HFFc6 (cell line): ENCODE measurements around the gene FAM124B. TPM values are rescaled to one million over a fixed set of nuclear protein-coding genes. Genes with fewer than 3 reads are reported as not detected.

Experiments
- DNase-seq: peaks from one replicate; pipeline ENCODE4 v3.0.0-alpha.2; 2018
- H3K27ac Mint-ChIP-seq: 2 replicates; pipeline ENCODE4 v1.8.0; 2020; ENCODE audit warnings: mild to moderate bottlenecking, mixed read lengths
- H3K27me3 Mint-ChIP-seq: 2 replicates; pipeline ENCODE4 v1.8.0; 2021; ENCODE audit warnings: mild to moderate bottlenecking, moderate library complexity, mixed read lengths; ENCODE audit not compliant: insufficient read depth
- H3K36me3 Mint-ChIP-seq: 2 replicates; pipeline ENCODE4 v1.8.0; 2021; ENCODE audit warnings: low read depth, mixed read lengths
- H3K4me1 Mint-ChIP-seq: 2 replicates; pipeline ENCODE4 v1.8.0; 2020; ENCODE audit warnings: low read depth, mixed read lengths
- H3K4me3 Mint-ChIP-seq: 2 replicates; pipeline ENCODE4 v1.8.0; 2020; ENCODE audit warnings: mild to moderate bottlenecking, moderate library complexity, mixed read lengths
- H3K9me3 Mint-ChIP-seq: 2 replicates; pipeline ENCODE4 v1.8.0; 2020; ENCODE audit warnings: mild to moderate bottlenecking, mixed read lengths
- CTCF ChIP-seq: fragments of 200-600 bp; sonication (generic); IDR thresholded peaks from 2 replicates; pipeline ENCODE4 v1.5.0; 2021; ENCODE audit warnings: antibody characterized with exemption, mild to moderate bottlenecking
- total RNA-seq, 6 experiments: library from RNA; stranded (reverse); fragmentation: NEBNext Ultra II Directional; extraction: Animal tissue kit (Norgen Biotek cat#: 25700); gene quantifications; 2 replicates in 1 of 6; 3 replicates in 5 of 6; pipeline ENCODE4 v1.2.3, GENCODE V29; 2021

The FAM124B gene
- total RNA-seq, 6 experiments from 2014 or later: 0.10 TPM; not detected in 5

- Mint-ChIP-seq H3K4me1 (no peaks in the 10 kb centered on the region), H3K36me3 (no peaks in the 10 kb centered on the region), H3K4me3 (no peak overlapping the region), H3K27me3 (peaks cover 24% of the 10 kb centered on the region), H3K27ac (no peak overlapping the region), H3K9me3 (no peaks in the 10 kb centered on the region)
- no peak for DNase-seq
- TF ChIP-seq CTCF: no peak
These were observed 31.5 kb upstream of the FAM124B start for GRCh38 chr2:224433442-224433841.

GRCh38 chr2:224432003-224432579, 30.2 kb upstream of the FAM124B start:
- Mint-ChIP-seq H3K9me3 (no peaks in the 10 kb centered on the region), H3K4me3 (no peak overlapping the region), H3K27me3 (peaks cover 21% of the 10 kb centered on the region), H3K4me1 (no peaks in the 10 kb centered on the region), H3K36me3 (no peaks in the 10 kb centered on the region), H3K27ac (no peak overlapping the region)
- DNase-seq: no peak
- no peak for TF ChIP-seq CTCF

- H3K27me3 Mint-ChIP-seq: peaks cover 17% of the 10 kb centered on the region
- H3K36me3 Mint-ChIP-seq: no peaks in the 10 kb centered on the region
- no peak overlapping the region for H3K4me3 Mint-ChIP-seq
- H3K9me3 Mint-ChIP-seq: no peaks in the 10 kb centered on the region; the same call in 1 of the 2 replicates
- no peak for DNase-seq
- no peaks in the 10 kb centered on the region for H3K4me1 Mint-ChIP-seq
- H3K27ac Mint-ChIP-seq: no peak overlapping the region
- no peak for TF ChIP-seq CTCF
These were observed 27.5 kb upstream of the FAM124B start for GRCh38 chr2:224429441-224429810.

GRCh38 chr2:224428787-224429440, 27.0 kb upstream of the FAM124B start:
- no peak overlapping the region for H3K4me3 Mint-ChIP-seq
- no peaks in the 10 kb centered on the region; the same call in 1 of the 2 replicates for H3K9me3 Mint-ChIP-seq
- no peak for DNase-seq
- no peaks in the 10 kb centered on the region for H3K36me3 Mint-ChIP-seq
- no peak for TF ChIP-seq CTCF
- no peak overlapping the region for H3K27ac Mint-ChIP-seq
- H3K27me3 Mint-ChIP-seq: peaks cover 18% of the 10 kb centered on the region
- H3K4me1 Mint-ChIP-seq: no peaks in the 10 kb centered on the region

GRCh38 chr2:224427471-224427870, 25.6 kb upstream of the FAM124B start:
- Mint-ChIP-seq H3K36me3 (no peaks in the 10 kb centered on the region), H3K4me3 (no peak overlapping the region), H3K9me3 (no peaks in the 10 kb centered on the region; the same call in 1 of the 2 replicates), H3K27me3 (peaks cover 19% of the 10 kb centered on the region), H3K27ac (no peak overlapping the region), H3K4me1 (no peaks in the 10 kb centered on the region)
- no peak for DNase-seq
- no peak for TF ChIP-seq CTCF
